Cortex of kidney (tissue), 1 donor: ENCODE measurements around the gene TRIM34.
"Not testable (repeated sequence)": the region's sequence is repeated elsewhere in the genome, so short reads cannot be mapped to it uniquely, and the experiment has no call there.

ENCODE experiments used
- DNase-seq: peaks from one replicate; lab custom pipeline; 2025; lab: John Stamatoyannopoulos, UW

TRIM34 gene

DNA sequence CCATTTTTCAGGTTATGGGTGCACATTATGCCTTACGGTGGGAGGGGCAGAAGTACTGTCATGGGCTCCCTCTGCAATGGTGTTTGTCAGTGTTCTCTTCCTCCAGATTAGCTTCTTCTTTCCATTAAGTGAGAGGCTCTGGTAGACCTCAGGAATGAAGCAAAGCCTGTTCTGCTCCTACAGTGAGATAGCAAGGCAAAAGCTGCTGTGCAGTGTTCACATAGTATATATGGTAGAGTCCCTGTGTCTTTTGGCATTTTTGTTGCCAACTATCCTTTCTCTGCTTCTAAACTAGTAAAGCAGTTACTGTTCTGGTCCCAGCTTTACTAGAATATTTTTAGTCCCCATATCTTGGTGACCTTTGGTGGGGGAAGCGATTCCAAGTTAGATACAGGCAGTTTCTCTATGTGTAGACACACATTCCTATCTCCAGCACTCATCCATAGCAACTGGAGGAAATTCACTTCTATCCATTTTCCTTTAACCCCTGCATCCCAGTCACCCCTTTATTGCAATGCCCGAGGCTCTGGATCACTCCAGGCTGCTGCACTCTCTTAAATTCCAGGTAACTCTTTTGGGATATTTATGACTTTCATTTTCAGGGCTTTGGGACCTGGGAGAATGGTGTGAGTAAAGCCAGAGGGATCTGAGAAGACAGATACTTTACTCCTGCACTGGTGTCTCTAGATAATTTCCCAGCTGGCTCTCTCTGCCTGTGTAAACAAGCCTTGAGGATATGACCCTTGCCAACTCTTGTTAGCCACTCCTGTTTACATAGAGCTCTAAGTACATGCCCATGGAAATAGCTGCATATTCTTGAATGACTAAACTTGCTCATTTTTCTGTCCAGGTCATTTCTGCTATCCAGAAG lies 3.9 kb upstream of the TRIM34 start:
- DNase-seq = no peak

DNA sequence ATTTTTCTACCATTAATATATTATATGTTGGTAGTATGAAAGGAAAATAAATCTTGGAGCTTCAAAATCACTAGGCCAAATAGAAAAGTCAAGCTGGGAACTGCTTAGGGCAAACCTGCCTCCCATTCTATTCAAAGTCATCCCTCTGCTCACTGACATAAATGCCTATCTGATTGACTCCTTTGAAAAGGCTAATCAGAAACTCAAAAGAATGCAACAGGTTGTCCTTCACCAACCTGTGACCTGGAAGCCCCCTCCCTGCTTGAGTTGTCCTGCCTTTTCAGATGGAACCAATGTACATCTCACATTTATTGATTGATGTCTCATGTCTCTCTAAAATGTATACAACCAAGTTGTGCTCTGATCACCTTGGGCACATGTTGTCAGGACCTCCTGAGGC lies 3.2 kb upstream of the TRIM34 start:
- no peak for DNase-seq

DNA sequence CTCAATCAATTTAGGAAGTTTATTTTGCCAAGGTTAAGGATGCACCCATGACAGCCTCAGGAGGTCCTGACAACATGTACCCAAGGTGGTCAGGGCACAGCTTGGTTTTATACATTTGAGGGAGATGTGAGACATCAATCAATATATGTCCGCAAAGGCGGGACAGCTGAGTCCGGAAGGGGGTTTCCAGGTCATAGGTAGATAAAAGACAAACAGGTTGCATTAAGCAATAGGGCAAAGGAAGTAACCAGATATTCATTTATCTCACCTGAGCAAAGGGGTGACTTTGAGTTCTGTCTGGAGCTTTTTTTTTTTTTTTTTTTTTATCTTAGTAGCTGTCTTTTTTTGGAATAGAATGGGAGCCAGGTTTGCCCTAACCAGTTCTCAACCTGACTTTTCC lies 2.0 kb upstream of the TRIM34 start:
- no peak for DNase-seq

DNA sequence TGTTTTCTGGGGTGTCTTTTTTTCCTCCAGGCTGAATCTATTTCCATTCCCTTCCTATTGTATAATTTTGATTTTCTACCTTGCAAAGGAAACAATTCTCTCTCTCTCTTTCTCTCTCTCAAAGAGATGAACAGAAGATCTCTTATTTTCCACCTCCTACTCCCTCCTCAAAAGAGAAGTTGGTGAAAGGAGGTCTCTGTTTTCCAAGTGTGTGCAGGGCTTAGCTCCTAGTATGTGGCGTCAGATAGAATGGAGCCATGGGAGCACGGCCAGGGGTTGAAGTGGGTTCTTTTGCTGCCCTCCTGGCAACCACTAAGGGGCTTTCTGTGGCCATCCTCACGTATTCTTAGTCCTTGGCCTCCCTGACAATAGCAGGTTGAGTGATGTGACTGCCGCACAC lies 480 bp downstream of the TRIM34 start:
- no peak for DNase-seq

DNA sequence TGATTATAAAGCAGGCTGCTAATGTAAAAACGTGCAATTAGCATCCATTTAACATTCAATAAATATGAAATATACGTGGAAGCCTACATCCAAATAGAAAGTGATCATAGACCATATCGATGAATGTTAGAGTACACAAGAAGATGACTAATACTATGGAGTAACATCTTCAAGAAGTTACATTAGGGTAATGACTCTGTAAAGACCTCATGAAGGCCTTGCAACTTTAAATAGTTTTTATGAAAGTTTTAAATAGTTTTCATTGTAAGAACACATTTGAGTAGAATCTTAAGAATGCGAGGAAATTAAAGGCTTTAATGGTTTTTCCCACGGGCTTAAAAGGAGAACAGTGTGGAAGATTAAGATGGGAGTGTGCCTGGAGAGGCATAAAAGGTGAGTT lies 1.4 kb downstream of the TRIM34 start:
- no peak for DNase-seq

DNA sequence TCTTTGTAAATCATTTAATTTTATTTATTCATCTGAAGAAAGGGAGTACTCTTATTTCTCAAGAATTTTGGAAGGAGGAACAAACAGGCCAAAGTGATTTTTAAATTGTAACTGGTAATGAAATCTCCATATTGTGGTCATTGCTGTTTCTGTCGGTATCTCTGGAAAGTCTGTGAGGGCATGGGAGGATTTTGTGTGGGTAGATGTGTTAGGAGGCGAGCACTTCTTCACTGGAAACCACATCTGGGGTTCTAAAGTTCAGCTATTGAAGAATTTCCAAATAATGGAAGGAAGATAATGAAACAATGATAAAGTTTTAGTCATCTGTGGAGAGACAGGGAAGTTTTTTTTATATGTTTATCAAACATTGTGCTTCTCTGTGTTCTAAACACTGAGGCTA lies 6.6 kb downstream of the TRIM34 start:
- no peak for DNase-seq

DNA sequence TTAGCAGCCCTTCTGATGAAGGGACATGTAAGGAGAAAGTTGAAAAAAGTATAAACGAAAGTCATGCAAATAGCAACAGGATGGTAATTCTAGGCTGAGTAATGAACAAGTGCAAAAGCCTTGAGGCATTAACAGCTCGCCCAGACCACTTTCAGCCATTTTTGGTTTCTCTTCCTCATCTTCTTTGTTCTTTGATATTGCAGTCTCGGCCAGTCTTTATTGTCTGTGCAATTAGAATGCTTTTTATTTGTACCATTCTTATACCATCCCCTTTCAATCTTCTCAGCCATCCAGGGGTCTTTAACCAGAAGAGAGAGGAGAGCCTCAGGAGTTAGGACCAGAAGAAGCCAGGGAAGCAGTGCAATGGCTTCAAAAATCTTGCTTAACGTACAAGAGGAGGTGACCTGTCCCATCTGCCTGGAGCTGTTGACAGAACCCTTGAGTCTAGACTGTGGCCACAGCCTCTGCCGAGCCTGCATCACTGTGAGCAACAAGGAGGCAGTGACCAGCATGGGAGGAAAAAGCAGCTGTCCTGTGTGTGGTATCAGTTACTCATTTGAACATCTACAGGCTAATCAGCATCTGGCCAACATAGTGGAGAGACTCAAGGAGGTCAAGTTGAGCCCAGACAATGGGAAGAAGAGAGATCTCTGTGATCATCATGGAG lies 7.3 kb downstream of the TRIM34 start:
- no peak for DNase-seq

DNA sequence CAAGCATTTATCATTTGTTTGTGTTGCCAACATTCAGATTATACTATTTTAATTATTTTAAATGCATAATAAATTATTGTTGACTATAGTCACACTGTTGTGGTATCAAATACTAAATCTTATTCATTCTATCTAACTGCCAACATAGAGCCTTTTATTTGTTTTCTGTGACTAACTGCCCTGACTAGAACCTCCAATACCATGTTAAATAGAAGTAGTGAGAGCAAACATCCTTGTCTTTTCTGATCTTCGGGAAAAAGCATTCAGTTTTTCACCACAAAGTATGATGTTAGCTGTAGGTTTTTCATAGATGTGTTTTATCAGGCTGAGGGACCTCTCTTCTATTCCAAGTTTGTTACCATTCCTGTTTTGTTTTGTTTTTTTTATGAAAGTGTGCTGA lies 15.2 kb downstream of the TRIM34 start:
- DNase-seq = no peak

DNA sequence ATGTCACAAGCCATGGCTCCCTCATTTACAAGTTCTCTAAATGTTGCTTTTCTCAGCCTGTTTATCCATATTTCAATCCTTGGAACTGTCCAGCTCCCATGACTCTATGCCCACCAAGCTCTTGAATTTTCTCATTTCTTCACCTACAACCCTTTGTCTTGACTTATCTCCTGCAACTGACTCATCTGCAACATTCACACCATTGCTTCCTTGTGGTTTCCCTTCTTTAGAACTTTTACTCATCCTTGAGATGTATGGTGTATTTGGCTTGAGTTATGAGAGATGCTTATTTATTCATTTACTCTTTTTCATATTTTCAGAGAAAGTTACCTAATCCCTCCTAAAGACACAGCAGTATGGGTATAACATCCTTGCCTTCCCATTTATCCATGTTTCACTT lies 18.8 kb downstream of the TRIM34 start:
- DNase-seq = no peak

DNA sequence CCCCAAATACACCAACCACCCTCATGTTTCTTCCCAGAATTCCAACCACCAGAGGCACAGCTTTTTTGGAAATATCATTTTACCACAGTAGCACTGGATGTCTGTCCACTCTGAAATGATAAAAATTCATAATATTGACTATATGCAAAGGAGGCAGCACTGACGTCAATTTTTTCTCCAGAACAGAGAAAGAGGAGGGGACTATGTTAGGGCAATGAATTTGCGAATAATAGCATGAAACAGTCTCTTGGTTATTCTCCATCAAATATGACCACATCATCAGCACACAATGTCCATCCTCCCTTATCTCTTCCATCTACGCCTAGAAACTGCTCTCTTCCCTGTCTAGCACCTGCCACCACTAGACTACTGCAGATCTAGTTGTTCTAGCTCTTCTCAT lies 21.3 kb downstream of the TRIM34 start:
- no peak for DNase-seq

DNA sequence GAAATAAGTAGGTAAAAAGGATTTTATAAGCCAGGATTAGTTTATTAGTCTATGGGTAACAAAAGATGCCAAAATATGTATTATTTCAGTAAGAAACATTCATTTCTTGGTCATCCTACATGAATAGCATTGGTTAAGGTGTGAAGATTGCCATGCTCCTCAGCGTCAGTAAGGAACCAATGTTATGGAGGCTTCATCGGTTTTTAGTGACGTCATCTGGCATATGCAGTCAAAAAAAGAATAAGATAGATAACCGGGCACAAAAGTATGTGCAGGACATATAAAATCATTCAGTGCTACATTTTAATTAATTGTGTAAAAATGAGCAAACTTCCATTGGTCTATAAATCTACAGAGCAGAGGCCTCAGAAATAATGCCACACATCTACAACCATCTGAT lies 30.7 kb downstream of the TRIM34 start:
- no peak for DNase-seq

DNA sequence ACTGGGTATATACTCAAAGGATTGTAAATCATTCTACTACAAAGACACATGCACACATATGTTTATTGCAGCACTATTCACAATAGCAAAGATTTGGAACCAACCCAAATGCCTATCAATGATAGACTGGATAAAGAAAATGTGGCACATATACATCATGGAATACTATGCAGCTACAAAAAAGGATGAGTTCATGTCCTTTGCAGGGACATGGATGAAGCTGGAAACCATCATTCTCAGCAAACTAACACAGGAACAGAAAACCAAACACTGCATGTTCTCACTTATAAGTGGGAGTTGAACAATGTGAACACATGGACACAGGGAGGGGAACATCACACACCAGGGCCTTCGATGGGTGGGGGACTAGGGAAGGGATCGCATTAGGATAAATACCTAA lies 32.2 kb downstream of the TRIM34 start:
- not testable (repeated sequence) for DNase-seq

DNA sequence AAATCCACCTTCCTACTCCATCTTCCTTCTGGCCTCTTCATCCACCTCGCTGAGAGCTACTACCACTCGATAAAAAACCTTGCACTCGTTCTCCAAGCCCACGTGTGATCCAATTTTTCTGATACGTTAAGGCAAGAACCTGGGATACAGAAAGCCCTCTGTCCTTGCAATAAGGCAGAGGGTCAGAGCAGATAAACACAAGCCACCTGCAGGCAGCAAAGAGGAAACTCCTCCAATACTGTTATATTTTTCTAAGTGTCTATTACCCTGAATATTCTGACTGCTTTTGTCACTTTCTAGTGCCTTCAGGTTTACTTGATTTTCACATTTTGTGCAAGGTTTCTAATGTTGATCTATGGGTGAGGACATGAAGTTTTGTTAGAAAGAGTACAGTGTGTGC lies 33.5 kb downstream of the TRIM34 start:
- no peak for DNase-seq

DNA sequence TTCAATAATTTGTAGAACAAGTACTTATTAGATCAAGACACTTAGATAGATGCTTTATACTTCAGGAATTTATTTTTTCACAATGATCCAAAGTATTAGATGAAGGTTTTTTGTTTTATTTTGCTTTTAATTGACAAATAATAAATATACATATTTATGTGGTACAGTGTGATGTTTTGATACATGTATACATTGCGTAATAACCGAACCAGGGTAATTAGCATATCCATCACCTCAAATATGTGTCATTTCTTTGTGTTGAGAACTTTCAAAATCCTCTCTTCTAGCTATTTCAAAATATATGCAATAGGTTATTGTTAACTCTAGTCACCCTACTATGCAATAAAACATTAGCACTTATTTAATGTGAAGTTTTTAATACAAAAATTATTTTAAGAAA lies 38.7 kb downstream of the TRIM34 start:
- DNase-seq = no peak

DNA sequence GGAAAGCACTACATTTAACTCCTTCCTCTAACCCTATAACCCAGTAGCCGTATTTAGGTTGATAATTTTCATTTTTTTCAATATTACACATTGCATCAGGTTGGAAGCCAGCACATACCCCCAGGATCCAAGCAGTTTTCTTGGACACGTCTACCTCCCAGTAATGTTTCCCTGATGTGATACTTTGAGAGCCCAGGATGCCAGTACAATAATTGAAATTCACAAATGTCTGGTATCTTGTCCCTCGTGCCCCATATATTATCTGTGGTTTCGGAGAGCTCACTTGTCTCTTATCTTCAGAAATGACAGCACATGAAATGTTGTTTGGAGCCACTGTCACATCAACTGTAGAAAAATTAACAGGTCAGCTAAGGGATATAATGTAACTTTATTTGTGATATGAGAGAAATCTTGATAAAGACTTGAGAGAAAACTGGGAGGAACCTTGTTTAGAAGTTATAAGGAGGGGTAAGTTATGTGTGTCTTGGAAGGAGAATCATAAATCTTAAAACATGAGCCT lies 40.3 kb downstream of the TRIM34 start:
- no peak for DNase-seq

DNA sequence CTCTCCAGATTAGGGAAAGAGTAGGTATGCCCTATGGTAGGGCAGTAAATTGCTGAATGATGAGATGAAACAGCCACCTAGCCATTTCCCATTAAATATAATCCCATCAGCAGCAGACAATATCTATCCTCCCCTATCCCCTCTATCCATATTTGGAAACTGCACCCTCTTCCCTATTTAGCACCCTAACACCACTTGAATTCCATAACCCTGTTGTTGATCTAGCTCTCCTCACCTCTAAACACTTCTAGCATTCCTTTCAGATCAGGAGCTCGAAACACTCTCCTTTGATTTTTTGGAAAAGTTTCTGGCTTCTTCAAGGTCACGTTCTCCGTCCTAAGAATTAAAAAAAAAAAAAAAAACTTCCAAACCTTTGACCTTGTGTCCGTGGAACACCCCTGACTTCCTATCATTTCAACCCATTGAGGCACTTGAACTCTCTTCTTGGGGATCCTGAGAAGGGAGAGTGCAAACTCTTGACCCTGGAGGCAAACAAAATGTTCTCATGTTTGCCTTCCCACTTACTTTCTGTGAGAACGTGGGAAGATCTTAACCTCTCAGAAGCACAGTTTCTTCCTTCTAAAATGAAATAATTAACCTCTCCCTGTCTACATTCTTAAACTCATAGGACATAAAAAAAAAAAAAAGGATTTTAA lies 41.1 kb downstream of the TRIM34 start:
- DNase-seq = no peak

DNA sequence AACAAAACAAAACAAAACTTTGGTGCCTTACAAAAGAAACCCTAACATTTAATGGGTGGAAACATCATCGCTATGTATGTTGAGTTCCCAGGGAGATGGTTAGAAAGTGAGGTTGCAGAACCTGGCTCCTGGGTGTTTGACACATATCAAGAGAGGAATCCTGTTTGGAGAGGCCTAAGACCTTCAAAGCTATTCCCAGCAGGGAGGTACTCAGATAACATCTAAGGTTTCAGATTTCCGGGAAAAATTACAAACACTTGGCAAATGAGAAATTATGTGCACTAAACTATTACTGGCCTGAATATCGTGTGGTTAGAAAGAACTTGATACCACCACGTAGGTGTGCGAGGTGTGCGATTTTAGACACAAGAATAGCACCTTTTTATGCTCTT lies 41.6 kb downstream of the TRIM34 start:
- DNase-seq = no peak

DNA sequence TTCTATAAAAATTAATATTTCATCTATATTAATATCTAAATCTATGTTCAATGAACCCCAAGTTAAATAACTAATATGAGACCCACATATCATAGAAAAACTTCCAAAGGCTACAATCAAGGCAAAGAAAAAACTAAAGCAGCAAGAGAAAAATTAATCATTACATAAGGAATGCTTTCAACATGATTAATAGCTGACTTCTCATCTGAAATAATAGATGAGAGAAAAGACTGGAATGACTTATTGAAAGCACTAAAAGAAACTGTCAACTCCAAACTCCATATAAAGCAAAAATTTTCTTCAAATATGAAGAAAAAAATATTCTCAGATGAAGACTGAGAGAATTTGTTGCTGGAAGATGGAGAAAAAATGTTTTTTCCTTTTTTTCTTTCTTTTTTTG lies 47.0 kb downstream of the TRIM34 start:
- DNase-seq = no peak

DNA sequence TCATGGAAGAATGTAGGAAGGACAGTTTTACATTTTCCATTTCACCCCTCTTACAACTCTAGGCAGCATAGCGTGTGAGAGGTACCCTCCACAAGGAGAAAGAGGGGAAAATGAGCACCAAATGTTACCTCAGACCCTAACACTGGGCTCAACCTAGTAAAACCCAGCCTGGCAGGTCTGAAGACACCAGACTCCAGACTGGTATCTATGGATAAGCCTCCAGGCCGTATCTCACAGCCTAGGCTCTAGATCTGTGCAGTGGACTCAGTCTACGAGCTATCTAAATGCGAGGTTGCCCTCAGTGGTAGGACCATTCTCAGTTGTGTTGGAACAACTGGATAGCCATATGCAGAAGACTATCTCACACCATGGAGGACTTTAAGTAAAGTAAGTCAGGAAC lies 49.6 kb downstream of the TRIM34 start:
- no peak for DNase-seq

DNA sequence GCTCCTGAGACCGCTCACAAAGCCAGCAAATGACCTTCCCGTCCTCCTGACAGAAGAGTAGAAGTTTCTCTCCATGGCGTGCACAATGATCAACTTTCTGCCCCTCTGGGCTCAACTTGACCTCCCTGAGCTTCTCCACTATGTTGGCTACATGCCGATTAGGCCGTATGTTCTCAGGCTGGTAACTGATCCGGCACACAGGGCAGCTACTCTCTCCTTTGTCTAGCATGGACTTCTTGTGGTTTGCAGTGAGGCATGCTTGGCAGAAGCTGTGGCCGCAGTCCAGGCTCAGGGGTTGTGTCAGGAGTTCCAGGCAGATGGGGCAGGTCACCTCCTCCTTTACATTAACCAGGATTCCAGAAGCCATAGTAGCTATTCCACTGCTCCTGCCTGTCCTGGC lies 55.0 kb downstream of the TRIM34 start:
- DNase-seq = no peak

DNA sequence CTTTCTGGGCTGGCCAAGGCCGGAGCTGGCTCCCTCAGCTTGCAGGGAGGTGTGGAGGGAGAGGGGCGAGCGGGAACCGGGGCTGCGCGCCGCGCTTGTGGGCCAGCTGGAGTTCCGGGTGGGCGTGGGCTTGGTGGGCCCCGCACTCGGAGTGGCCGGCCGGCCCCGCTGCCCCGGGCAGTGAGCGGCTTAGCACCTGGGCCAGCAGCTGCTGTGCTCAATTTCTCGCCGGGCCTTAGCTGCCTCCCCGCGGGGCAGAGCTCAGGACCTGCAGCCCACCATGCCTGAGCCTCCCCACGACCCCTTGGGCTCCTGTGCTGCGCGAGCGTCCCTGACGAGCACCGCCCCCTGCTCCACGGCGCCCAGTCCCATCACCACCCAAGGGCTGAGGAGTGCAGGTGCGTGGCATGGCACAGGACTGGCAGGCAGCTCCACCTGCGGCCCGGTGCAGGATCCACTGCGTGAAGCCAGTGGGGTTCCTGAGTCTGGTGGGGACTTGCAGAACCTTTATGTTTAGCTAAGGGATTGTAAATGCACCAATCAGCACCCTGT lies 58.2 kb downstream of the TRIM34 start:
- DNase-seq = not testable (repeated sequence)

DNA sequence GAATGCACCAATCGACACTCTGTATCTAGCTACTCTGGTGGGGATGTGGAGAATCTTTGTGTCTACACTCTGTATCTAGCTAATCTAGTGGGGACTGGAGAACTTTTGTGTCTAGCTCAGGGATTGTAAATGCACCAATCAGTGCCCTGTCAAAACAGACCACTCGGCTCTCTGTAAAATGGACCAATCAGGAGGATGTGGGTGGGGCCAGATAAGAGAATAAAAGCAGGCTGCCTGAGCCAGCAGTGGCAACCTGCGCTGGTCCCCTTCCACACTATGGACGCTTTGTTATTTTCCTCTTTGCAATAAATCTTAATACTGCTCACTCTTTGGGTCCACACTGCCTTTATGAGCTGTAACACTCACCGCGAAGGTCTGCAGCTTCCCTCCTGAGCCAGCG lies 58.8 kb downstream of the TRIM34 start:
- DNase-seq = not testable (repeated sequence)
